Measurements from ENCODE around the gene CEP162. TPM values are rescaled to one million over a fixed set of nuclear protein-coding genes. Genes with fewer than 3 reads are reported as not detected.

Gene CEP162
- total RNA-seq, 4 donors from 2014 or later: 15.1 to 20.9 (median 18.7) TPM

DNA sequence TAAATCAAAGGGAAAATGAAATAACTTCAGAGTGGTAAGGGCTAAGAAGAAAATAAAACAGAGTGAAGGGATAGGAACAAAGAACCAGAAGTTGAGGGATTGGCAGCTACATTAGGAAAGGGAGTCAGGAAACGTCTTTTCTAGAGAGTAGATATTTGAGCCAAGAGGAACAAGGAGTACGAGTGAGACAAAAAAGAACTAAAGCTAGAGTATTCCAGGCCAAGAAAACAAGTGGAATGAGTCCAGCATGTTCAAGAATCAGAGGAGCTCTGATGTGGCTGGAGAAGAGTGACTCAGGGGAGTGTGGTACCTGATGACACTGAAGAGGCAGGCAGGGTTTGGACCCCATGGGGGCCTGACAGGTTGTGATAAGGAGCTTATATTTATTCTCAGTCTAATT is 66.3 kb downstream of the CEP162 start:
- Histone ChIP-seq H3K4me3 (no peak overlapping the region), H3K27ac (no peak overlapping the region), H3K27me3 (no peaks in the 10 kb centered on the region), H3K36me3 (peaks cover 0 to 62% (median 0%) of the 10 kb centered on the region in 3 donors), H3K9me3 (no peaks in the 10 kb centered on the region), H3K4me1 (no peaks in the 10 kb centered on the region)
- TF ChIP-seq EP300 (IDR thresholded peaks at IDR 0.05) (no peak), POLR2A (IDR thresholded peaks at IDR 0.05) (no peak)
- TF ChIP-seq, protein P1, sequence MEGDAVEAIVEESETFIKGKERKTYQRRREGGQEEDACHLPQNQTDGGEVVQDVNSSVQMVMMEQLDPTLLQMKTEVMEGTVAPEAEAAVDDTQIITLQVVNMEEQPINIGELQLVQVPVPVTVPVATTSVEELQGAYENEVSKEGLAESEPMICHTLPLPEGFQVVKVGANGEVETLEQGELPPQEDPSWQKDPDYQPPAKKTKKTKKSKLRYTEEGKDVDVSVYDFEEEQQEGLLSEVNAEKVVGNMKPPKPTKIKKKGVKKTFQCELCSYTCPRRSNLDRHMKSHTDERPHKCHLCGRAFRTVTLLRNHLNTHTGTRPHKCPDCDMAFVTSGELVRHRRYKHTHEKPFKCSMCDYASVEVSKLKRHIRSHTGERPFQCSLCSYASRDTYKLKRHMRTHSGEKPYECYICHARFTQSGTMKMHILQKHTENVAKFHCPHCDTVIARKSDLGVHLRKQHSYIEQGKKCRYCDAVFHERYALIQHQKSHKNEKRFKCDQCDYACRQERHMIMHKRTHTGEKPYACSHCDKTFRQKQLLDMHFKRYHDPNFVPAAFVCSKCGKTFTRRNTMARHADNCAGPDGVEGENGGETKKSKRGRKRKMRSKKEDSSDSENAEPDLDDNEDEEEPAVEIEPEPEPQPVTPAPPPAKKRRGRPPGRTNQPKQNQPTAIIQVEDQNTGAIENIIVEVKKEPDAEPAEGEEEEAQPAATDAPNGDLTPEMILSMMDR (IDR thresholded peaks at IDR 0.05): no peak
- WGBS, 2 donors: 41 to 56% methylated on average over 2 of the region's 2 CpGs
- DNase-seq (ENCODE audit: low spot score in 2 of 2): no peak

DNA sequence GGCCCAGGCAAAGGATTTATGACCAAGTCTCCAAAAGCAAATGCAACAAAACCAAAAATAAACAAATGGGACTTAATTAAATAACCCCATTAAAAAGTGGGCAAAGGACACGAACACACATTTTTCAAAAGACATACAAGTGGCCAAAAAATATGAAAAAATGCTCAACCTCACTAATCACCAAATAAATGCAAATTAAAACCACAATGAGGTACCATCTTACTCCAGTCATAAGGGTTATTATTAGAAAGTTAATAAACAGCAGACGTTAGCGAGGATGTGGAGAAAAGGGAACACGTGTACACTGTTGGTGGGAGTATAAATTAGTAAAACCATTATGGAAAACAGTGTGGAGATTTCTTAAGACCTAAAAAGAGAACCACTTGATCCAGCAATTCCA is 71.1 kb downstream of the CEP162 start:
- H3K9me3 ChIP-seq: no peaks in the 10 kb centered on the region
- no peak overlapping the region for H3K27ac ChIP-seq
- WGBS, 2 donors: 83 to 87% methylated on average over 4 of the region's 4 CpGs
- no peaks in the 10 kb centered on the region for H3K27me3 ChIP-seq
- TF ChIP-seq EP300 (IDR thresholded peaks at IDR 0.05) (no peak), POLR2A (IDR thresholded peaks at IDR 0.05) (no peak)
- TF ChIP-seq, protein P1 (IDR thresholded peaks at IDR 0.05): no peak
- no peaks in the 10 kb centered on the region for H3K4me1 ChIP-seq
- no peak overlapping the region for H3K4me3 ChIP-seq
- DNase-seq (ENCODE audit: low spot score in 2 of 2): no peak
- peaks cover 0 to 62% (median 4%) of the 10 kb centered on the region in 3 donors for H3K36me3 ChIP-seq

DNA sequence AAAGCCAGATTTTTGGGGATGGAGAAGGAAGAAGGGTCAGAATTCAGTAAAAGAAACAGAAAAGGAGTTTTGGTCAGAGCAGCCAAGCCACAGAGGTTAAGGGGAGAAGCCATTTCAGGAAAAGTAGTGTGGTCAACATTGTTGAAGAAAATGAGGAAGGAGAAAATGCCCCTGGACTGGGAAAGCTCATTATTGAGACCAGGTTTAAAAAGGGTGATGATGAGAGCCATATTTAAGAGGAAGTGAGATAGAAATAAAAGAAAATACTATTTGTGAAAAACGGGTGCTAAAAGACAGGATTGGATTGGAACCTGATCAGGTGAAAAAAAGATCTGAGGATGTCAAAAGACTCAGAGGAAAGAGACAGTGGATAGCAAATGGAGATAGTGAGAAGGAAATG is 75.8 kb downstream of the CEP162 start:
- TF ChIP-seq EP300 (IDR thresholded peaks at IDR 0.05): no peak
- TF ChIP-seq POLR2A (IDR thresholded peaks at IDR 0.05): no peak
- TF ChIP-seq, protein P1 (IDR thresholded peaks at IDR 0.05): no peak
- Histone ChIP-seq H3K27ac (no peak overlapping the region), H3K4me1 (no peaks in the 10 kb centered on the region), H3K9me3 (no peaks in the 10 kb centered on the region), H3K4me3 (no peak overlapping the region), H3K27me3 (no peaks in the 10 kb centered on the region), H3K36me3 (peaks cover 0 to 48% (median 4%) of the 10 kb centered on the region in 3 donors)
- WGBS, 2 donors: 65 to 74% methylated on average over 1 of the region's 1 CpG
- DNase-seq (ENCODE audit: low spot score in 2 of 2): no peak

DNA sequence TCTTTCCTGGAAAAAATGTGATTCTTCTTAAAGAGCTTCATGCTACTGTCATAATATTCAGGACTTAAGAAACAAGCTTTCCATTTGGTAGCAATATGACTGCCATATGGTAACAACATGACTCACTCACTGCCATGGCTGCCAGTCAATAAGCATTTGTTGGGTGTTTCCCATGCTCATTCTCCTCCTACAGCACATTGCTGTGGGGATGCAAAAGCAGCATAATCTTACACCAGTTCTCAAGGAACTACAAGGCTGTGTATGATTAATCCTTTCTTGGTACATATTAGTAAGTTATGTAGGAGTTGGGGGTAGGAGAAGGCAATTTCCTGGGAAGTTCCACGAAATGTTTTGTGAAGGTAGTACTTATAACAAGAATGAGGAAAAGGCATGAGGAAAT is 76.7 kb downstream of the CEP162 start:
- TF ChIP-seq EP300 (IDR thresholded peaks at IDR 0.05): no peak
- TF ChIP-seq, protein P1 (IDR thresholded peaks at IDR 0.05): no peak
- no peak for TF ChIP-seq POLR2A (IDR thresholded peaks at IDR 0.05)
- 98 to 100% methylated on average over 1 of the region's 1 CpG for WGBS, 2 donors
- DNase-seq (ENCODE audit: low spot score in 2 of 2): no peak

DNA sequence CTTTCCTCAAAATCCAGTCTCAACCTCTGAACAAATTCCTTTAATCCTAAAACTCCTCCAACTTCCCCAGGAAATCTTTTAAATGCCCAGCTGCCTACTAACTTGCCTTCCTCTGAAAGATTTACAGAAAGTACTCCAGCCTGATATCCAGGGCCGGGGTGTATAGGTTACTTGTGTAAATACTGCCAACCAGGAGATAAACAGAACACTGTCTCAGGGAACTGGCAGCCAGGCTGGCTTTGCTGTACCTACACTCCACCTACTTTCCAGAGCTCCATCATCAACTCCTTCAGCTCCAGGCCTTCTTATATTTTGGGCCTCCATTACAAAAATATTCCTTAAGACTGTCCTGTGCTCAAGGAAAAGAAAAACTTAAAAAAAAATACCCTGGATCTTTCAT is 85.9 kb downstream of the CEP162 start:
- no peaks in the 10 kb centered on the region for H3K9me3 ChIP-seq
- peaks cover 0 to 56% (median 0%) of the 10 kb centered on the region in 3 donors for H3K36me3 ChIP-seq
- H3K4me1 ChIP-seq: no peaks in the 10 kb centered on the region
- no peak for DNase-seq (ENCODE audit: low spot score in 2 of 2)
- no peaks in the 10 kb centered on the region for H3K27me3 ChIP-seq
- H3K27ac ChIP-seq: no peak overlapping the region
- TF ChIP-seq EP300 (IDR thresholded peaks at IDR 0.05) (no peak), POLR2A (IDR thresholded peaks at IDR 0.05) (no peak)
- TF ChIP-seq, protein P1 (IDR thresholded peaks at IDR 0.05): no peak
- H3K4me3 ChIP-seq: no peak overlapping the region
- WGBS, 2 donors: 69 to 77% methylated on average over 1 of the region's 1 CpG

More for the DNA sequence above, 76.7 kb downstream of the CEP162 start:
- no peaks in the 10 kb centered on the region for H3K4me1 ChIP-seq
- no peak overlapping the region for H3K4me3 ChIP-seq
- peaks cover 0 to 54% (median 4%) of the 10 kb centered on the region in 3 donors for H3K36me3 ChIP-seq
- no peak overlapping the region for H3K27ac ChIP-seq
- no peaks in the 10 kb centered on the region for H3K9me3 ChIP-seq
- no peaks in the 10 kb centered on the region for H3K27me3 ChIP-seq

Measured in tibial nerve (tissue), 4 donors.